ENCODE data around the gene PAPSS1.

GRCh38 chr4:107643021-107643420 is 77.0 kb downstream of the PAPSS1 start:
- TF ChIP-seq, protein P1, sequence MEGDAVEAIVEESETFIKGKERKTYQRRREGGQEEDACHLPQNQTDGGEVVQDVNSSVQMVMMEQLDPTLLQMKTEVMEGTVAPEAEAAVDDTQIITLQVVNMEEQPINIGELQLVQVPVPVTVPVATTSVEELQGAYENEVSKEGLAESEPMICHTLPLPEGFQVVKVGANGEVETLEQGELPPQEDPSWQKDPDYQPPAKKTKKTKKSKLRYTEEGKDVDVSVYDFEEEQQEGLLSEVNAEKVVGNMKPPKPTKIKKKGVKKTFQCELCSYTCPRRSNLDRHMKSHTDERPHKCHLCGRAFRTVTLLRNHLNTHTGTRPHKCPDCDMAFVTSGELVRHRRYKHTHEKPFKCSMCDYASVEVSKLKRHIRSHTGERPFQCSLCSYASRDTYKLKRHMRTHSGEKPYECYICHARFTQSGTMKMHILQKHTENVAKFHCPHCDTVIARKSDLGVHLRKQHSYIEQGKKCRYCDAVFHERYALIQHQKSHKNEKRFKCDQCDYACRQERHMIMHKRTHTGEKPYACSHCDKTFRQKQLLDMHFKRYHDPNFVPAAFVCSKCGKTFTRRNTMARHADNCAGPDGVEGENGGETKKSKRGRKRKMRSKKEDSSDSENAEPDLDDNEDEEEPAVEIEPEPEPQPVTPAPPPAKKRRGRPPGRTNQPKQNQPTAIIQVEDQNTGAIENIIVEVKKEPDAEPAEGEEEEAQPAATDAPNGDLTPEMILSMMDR (IDR thresholded peaks at IDR 0.05; ENCODE audit: low read depth, low read length, poor library complexity, severe bottlenecking), result no peak
- no peak for TF ChIP-seq EZH2phosphoT487 (IDR thresholded peaks at IDR 0.05; ENCODE audit: borderline replicate concordance, low read length)

Measured in DOHH2 (cell line).